Brain pericyte (primary cell): ENCODE measurements around the gene MSRB2.
"Not testable (repeated sequence)": the region's sequence is repeated elsewhere in the genome, so short reads cannot be mapped to it uniquely, and the experiment has no call there.

Experiments used
- DNase-seq: peaks from one replicate; pipeline ENCODE4 v3.0.0-alpha.2; 2012; ENCODE audit warnings: low read depth, low spot score

The MSRB2 gene

DNA sequence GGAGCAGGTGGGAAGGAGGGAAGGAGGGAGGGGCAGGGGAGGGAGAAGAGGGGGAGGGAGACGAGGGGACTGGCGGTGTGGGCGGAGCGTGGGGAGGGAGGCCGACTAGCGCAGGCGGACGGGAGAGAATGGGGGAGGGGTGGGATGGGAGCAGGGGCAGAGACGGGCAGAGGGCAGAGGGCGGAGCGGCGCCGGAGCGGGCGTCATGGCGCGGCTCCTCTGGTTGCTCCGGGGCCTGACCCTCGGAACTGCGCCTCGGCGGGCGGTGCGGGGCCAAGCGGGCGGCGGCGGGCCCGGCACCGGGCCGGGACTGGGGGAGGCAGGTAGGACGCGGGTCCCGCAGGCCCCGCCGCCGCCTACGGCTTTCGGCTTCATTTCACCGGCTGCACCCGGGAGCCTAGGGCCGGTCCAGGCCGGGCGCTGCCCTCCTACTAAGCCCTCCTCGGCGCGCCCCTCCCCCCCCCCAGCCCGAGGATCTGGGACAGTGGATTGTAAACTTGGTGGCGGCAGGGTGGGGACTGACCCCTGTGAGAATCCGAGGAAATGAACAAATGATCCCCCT, at the start of gene MSRB2:
Gene MSRB2, plus strand, starts transcription at position 176 of the 562 bp plus-strand sequence. Its CDS starts 30 bp downstream, at position 206.
- DNase-seq = peak; percentile 76

GRCh38 chr10:23046027-23046426, 49.4 kb upstream of the MSRB2 start:
- no peak for DNase-seq

GRCh38 chr10:23047201-23048050, 48.0 kb upstream of the MSRB2 start:
- no peak for DNase-seq

DNA sequence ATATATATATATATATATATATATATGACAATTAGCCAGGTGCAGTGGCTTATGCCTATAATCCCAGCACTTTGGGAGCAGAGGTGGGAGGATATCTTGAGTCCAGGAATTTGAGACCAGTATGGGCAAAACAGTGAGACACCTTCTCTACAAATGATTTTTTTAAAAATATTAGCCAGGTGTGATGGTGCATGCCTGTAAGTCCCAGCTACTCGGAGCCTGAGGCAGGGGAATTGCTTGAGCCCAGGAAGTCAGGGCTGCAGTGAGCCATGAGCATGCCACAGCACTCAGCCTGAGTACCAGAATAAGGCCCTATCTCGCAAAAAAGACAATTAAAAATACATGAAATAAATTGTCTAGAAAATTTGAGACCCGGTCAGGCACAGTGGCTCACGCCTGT, 47.2 kb upstream of the MSRB2 start:
- no peak for DNase-seq

DNA sequence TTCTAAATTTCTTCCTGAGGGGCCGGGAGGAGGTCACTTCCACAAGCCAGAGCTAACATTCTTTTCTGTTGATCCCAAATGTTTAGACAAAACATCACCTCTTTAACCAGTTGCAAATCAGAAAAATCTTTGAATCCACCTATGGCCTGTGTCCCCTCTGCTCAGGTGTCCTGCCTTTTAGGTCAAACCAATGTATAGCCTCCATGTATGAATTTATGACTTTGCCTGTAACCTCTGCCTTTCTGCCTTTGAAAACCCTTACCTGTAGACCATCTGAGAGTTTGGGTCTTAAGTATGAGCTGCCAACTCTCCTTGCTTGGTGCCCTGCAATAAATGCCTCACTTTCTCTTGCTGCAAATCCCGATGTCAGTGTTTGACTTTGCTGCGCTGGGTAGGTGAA, 44.1 kb upstream of the MSRB2 start:
- no peak for DNase-seq

DNA sequence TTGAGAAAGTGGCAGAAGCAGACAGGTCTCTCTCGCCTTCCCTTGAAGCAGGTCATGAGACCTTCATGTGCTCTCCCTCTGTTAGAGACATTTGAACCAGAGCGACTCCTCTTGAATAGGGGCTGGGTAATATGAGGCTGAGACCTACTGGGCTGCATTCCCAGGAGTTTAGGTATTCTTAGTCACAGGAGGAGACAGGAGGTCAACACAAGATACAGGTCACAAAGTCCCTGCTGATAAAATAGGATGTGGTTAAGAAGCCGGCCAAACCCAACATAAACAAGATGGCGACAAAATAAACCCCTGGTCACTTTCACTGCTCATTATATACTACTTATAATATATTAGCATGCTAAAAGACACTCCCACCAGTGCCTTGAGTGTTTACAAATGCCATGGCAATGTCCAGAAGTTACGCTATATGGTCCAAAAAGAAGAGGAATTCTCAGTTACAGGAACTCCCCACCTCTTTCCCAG, 43.5 kb upstream of the MSRB2 start:
- no peak for DNase-seq

DNA sequence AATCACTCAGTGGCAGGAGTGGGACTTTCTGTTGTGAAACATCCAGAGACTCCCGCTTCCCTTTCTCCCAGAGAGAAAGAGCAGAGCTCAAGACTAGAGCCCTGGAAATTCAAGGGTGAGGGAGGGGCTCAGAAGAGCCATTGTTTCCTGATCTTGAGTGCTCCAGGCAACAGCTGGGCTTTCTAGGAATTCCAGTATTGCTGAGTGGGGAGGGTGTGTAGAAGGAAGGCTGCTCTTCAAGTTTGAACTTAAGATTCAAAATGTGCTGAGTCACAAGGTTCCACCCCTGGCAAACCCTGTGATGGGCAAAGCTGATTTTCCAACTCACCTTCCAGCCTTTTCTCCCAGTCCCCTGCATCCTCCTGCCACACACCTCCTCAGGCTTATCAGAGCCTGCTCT, 42.3 kb upstream of the MSRB2 start:
- no peak for DNase-seq

- DNase-seq = no peak
These were observed 39.8 kb upstream of the MSRB2 start for GRCh38 chr10:23055424-23056185.

- no peak for DNase-seq
These were observed 39.2 kb upstream of the MSRB2 start for GRCh38 chr10:23056186-23056579.

- DNase-seq = no peak
These were observed 37.0 kb upstream of the MSRB2 start for GRCh38 chr10:23058366-23058765.

DNA sequence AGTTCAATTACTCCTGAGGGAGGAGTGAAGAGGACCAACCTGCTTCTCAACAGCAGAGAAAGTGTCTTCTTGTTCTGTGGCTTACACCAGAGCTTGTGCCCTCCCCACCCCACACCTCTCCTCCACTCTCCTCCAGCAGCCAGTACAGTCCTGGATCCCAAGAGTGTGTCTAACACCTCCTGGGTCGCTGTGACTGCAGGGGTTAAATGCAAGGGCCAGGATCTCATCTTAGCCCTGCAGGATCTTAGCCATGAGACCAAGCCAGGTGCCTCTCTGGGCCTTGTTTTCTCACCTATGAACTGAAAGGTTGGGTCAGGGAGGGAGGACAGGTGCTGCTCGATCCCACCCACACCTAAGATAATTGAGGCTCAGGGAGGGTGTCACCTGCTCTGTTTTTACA, 34.5 kb upstream of the MSRB2 start:
- no peak for DNase-seq

DNA sequence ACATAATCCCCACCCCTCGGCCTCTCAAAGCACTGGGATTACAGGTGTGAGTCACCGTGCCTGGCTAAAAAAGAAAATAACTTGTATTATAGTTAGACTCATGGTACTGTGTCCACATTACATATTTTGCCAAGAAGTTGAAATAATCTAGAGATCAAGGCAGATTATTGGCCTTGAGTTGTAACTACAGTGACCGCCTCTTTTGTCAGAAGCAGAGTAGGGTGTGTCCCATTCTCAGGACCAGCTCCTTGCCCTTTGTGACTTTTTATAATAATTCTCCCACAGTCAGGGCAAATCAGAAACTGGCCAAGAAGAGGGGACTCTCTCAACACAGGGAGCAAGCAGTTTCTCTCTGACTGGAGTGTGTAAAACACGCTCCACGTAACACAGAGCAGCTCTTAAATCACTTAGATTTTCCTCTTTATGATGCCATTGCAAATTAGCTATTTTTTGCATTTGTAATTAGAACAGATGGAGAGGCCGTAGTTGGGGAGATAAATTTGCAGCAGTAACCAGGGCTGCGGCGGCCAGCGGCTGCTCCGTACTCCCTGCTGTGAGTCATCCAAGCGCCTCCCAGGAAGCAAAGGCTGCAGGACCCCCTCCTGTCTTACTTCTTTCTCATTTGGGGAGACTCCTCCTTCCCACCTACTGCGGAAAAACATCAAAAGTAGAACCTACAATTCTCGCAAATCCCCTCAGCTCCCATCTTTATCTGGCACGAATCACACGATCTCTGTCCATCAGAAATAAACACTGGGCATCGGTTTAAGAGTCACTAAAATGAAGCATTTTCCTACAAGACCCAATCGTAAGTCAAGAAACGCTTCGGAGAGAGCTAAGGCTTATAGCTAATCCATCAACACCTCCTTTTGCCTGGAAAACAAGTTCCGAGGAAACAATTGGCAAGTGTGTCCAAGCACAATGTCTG, 32.1 kb upstream of the MSRB2 start:
- DNase-seq = no peak

GRCh38 chr10:23063973-23064812, 31.2 kb upstream of the MSRB2 start:
- no peak for DNase-seq

DNA sequence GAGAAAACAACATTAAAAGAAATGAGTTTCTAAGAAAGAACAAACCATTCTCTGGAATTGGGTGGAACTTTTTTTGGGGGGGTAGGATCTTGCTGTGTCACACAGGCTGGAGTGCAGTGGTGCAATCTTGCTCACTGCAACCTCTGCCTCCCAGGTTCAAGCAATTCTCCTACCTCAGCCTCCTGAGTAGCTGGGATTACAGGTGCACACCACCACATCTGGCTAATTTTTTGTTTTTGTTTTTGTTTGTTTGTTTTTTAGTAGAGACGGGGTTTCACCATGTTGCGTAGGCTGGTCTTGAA, 30.6 kb upstream of the MSRB2 start:
- not testable (repeated sequence) for DNase-seq

DNA sequence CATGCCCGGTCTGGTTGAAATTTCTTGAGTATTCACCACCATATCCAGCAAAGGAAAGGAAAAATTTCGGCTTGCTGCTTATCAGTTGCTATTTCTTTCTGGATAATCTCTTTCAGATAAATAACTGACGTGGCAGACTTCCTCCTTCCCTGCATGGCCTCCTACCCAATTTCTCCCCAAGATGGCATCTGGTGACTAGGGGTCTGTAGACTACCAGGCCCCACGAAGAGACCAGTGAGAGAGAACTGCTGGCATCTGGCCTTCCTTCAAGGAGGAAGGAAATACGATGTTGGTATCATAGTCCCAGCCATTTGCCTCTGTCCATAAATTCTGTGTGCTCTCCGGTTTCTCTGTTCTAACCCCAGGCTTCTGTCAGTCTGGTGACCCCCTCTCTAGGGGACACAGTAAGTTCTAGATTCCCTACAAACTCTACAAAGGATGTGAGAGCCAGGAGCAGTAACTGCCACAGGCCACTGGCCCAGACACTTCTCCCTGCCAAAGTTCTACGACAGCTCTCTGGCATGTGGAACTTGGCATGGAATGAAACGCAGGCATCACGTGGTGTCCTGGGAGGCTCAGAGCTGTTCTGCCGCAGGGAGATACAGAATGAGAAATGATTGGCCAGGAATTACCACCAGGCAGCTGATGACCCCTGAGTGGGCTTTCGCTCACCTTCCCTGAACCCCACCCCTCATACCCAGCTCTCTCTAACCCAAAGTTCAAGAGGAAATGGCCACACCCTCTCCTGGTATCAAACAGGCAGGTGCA, 30.0 kb upstream of the MSRB2 start:
- no peak for DNase-seq

DNA sequence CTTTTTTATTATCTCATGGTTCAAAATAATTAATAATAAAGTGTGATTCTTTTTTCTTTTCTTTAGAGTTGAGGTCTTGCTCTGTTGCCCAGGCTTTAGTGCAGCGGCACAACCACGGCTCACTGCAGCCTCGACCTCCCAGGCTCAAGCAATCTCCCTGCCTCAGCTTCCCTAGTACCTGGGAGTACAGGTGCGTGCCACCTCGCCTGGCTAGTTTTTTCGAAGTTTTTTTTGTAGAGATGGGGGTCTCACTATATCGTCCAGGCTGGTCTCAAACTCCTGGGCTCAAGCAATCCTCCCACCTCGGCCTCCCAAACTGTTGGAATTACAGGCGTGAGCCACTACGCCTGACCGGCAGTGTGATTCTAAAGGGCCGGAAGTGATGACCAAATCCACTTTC, 28.0 kb upstream of the MSRB2 start:
- no peak for DNase-seq

- DNase-seq = peak; percentile 6
These were observed 27.2 kb upstream of the MSRB2 start for GRCh38 chr10:23067939-23068775.

DNA sequence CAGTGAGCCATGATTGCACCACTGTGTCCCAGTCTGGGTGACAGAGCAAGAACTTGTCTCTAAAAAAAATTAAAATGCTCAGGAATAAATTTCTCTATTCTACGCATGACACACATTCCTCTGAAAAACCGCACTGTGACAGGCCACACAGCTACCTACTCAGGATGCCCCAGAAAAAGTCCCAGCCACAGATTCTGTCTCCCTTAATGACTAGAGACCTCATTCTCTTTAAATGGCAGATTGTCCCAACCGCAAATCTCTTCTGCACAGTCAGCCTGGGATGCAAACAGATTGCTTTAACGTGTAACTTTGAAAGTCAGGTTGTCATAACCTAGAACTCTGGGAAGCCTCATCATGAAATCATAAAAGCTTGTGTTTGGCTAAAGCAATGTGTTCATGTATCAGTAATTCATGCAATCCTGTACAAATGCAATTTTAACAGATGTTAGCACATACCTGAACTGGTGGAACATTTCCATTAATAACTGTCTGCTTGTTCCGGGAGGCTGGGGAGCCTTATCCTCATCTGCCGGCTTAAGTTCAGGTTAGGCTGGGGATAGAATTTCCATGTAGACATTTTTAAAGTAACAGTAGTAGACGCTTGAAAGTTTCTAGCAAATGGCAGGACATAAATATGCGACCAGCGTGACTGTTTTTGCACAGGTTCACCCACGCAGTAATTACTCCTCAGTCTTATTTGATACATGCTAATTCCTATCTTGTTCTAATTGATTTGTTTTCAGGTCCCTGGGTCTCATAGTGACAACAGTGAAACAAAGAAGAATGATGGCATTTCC, 26.2 kb upstream of the MSRB2 start:
- DNase-seq = no peak
